ENCODE measurements around the gene PLEKHA4.

- TF ChIP-seq CTCF (IDR thresholded peaks at IDR 0.05; ENCODE audit: insufficient read depth, low read length) = no peak
- TF ChIP-seq POLR2AphosphoS5 (IDR thresholded peaks at IDR 0.05; ENCODE audit: low read depth) = no peak
- TF ChIP-seq, protein P1, sequence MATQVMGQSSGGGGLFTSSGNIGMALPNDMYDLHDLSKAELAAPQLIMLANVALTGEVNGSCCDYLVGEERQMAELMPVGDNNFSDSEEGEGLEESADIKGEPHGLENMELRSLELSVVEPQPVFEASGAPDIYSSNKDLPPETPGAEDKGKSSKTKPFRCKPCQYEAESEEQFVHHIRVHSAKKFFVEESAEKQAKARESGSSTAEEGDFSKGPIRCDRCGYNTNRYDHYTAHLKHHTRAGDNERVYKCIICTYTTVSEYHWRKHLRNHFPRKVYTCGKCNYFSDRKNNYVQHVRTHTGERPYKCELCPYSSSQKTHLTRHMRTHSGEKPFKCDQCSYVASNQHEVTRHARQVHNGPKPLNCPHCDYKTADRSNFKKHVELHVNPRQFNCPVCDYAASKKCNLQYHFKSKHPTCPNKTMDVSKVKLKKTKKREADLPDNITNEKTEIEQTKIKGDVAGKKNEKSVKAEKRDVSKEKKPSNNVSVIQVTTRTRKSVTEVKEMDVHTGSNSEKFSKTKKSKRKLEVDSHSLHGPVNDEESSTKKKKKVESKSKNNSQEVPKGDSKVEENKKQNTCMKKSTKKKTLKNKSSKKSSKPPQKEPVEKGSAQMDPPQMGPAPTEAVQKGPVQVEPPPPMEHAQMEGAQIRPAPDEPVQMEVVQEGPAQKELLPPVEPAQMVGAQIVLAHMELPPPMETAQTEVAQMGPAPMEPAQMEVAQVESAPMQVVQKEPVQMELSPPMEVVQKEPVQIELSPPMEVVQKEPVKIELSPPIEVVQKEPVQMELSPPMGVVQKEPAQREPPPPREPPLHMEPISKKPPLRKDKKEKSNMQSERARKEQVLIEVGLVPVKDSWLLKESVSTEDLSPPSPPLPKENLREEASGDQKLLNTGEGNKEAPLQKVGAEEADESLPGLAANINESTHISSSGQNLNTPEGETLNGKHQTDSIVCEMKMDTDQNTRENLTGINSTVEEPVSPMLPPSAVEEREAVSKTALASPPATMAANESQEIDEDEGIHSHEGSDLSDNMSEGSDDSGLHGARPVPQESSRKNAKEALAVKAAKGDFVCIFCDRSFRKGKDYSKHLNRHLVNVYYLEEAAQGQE (IDR thresholded peaks at IDR 0.05; ENCODE audit: insufficient replicate concordance, low read depth) = no peak
- no peak for TF ChIP-seq GABPA (IDR thresholded peaks at IDR 0.05; ENCODE audit: low read depth)
Observed at GRCh38 chr19:48883726-48884125, 15.3 kb upstream of the PLEKHA4 start.

Data from HL-60 (cell line).